K562 (cell line): Measurements from ENCODE around the gene MYL12A.

ENCODE experiments used
- BRD4 ChIP-seq: fragments of 200-600 bp; sonication (generic); IDR thresholded peaks from 2 replicates; pipeline ENCODE4 v1.6.1; 2017; ENCODE audit warnings: inconsistent platforms
- CTCF ChIP-seq, 3 experiments: IDR thresholded peaks in 2 of 3; conservative IDR thresholded peaks in 1 of 3; 2 replicates each; pipeline ENCODE4 v1.5.1; 2011 to 2012; ENCODE audit warnings: low read length in 3 of 3, mild to moderate bottlenecking in 3 of 3, control low read depth in 2 of 3, improper control_type of control experiment in 1 of 3, inconsistent platforms in 1 of 3, low read depth in 1 of 3, mixed read lengths in 1 of 3, moderate library complexity in 1 of 3; ENCODE audit not compliant: insufficient read depth in 2 of 3
- E2F3 ChIP-seq: fragments of 250-450 bp; sonication (Bioruptor Pico); IDR thresholded peaks from 2 replicates; pipeline ENCODE4 v1.4.0; 2020; ENCODE audit warnings: mild to moderate bottlenecking
- EP300 ChIP-seq: IDR thresholded peaks from 2 replicates; pipeline ENCODE4 v1.6.1; 2012; ENCODE audit warnings: low read length, improper control_type of control experiment
- FOSL1 ChIP-seq: fragments of 200-800 bp; sonication (Bioruptor generic); conservative IDR thresholded peaks from 2 replicates; pipeline ENCODE4 v1.6.1; 2016; ENCODE audit warnings: missing genetic modification characterization, missing compliant biosample characterization
- GABPB1 ChIP-seq: sonication (generic); formaldehyde crosslinking; IDR thresholded peaks from 2 replicates; pipeline ENCODE4 v1.8.0; 2022; ENCODE audit warnings: mild to moderate bottlenecking, missing genetic modification reagents
- HDAC2 ChIP-seq: fragments of 450-650 bp; IDR thresholded peaks from 2 replicates; pipeline ENCODE4 v1.6.1; 2016; ENCODE audit warnings: mild to moderate bottlenecking
- MAZ ChIP-seq, 2 experiments: fragments of 450-650 bp in 1 of 2; sonication (generic) in 1 of 2; formaldehyde crosslinking; IDR thresholded peaks in 1 of 2; conservative IDR thresholded peaks in 1 of 2; 2 replicates each; pipeline versions ENCODE4 v1.4.0 to v1.5.0; 2020; ENCODE audit warnings: mild to moderate bottlenecking in 1 of 2, missing genetic modification reagents in 1 of 2
- NCOA2 ChIP-seq, 2 experiments: fragments of 450-650 bp; IDR thresholded peaks; 2 replicates each; pipeline ENCODE4 v1.6.1; 2018; ENCODE audit warnings: mild to moderate bottlenecking in 2 of 2, moderate library complexity in 1 of 2; ENCODE audit not compliant: partially characterized antibody in 2 of 2
- PML ChIP-seq: IDR thresholded peaks from 2 replicates; pipeline ENCODE4 v1.6.1; 2012; ENCODE audit warnings: low read length, inconsistent platforms
- RCOR1 ChIP-seq, 2 experiments: IDR thresholded peaks; 2 replicates each; pipeline ENCODE4 v1.6.1; 2012; ENCODE audit warnings: low read depth in 2 of 2, low read length in 2 of 2, borderline replicate concordance in 1 of 2, improper control_type of control experiment in 1 of 2
- SIX5 ChIP-seq, 2 experiments: IDR thresholded peaks; 2 replicates each; pipeline ENCODE4 v1.6.1; 2011; ENCODE audit warnings: low read length in 2 of 2, borderline replicate concordance in 1 of 2, low read depth in 1 of 2, mild to moderate bottlenecking in 1 of 2, moderate library complexity in 1 of 2; ENCODE audit not compliant: insufficient read depth in 1 of 2
- ZNF184 ChIP-seq: sonication (generic); formaldehyde crosslinking; IDR thresholded peaks from 2 replicates; pipeline ENCODE4 v1.5.0; 2020; ENCODE audit warnings: missing genetic modification reagents
- ZNF23 ChIP-seq: fragments of 250-450 bp; sonication (Bioruptor Pico); IDR thresholded peaks from 2 replicates; pipeline ENCODE4 v1.4.0; 2020; ENCODE audit warnings: mild to moderate bottlenecking

GRCh38 chr18:3224223-3224622 lies 23.4 kb upstream of the MYL12A start:
- TF ChIP-seq FOSL1 (tag), result no peak
- no peak for TF ChIP-seq CTCF (IDR thresholded peaks at IDR 0.05 in 2 of 3, conservative IDR thresholded peaks at IDR 0.05 in 1 of 3; ENCODE audit: insufficient read depth in 2 of 3, low read depth in 1 of 3, low read length in 3 of 3)
- no peak for TF ChIP-seq MAZ (CRISPR knock-in tag; conservative IDR thresholded peaks at IDR 0.05 in 1 of 2, IDR thresholded peaks at IDR 0.05 in 1 of 2)
- no peak for TF ChIP-seq ZNF23 (CRISPR knock-in tag)
- no peak for TF ChIP-seq GABPB1 (CRISPR knock-in tag)
- no peak for TF ChIP-seq NCOA2 (IDR thresholded peaks at IDR 0.05; ENCODE audit: partially characterized antibody in 2 of 2)
- no peak for TF ChIP-seq SIX5 (IDR thresholded peaks at IDR 0.05; ENCODE audit: borderline replicate concordance in 1 of 2, insufficient read depth in 1 of 2, low read depth in 1 of 2, low read length in 2 of 2)
- no peak for TF ChIP-seq EP300
- no peak for TF ChIP-seq ZNF184 (CRISPR knock-in tag)
- TF ChIP-seq HDAC2, result no peak
- no peak for TF ChIP-seq E2F3 (CRISPR knock-in tag)
- TF ChIP-seq PML, result no peak
- TF ChIP-seq BRD4, result no peak
- TF ChIP-seq RCOR1 (IDR thresholded peaks at IDR 0.05; ENCODE audit: borderline replicate concordance in 1 of 2, low read depth in 2 of 2, low read length in 2 of 2), result no peak
